ENCODE measurements around the gene HYAL4. TPM values are rescaled to one million over a fixed set of nuclear protein-coding genes. Genes with fewer than 3 reads are reported as not detected.
"Not testable (repeated sequence)": the region's sequence is repeated elsewhere in the genome, so short reads cannot be mapped to it uniquely, and the experiment has no call there.

HYAL4 gene
- total RNA-seq = not detected
- long read RNA-seq = 0 reads

DNA sequence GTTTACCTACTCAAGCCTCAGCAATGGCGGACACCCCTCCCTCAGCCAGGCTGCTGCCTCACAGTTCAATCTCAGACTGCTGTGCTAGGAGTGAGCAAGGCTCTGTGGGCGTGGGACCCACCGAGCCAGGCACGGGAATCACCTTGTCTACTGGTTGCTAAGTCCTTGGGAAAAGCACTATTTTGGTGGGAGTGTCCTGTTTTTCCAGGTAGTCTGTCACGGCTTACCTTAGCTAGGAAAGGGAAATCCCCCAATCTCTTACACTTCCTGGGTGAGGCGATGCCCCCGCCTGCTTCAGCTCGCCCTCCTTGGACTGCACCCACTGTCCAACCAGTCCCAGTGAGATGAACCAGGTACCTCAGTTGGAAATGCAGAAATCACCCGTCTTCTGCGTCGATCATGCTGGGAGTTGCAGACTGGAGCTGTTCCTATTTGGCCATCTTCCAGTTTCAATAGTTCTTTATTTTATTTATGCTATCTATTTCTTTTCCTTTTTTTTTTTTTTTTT lies at the start of gene HYAL4:
TSS of gene HYAL4 (plus strand) at position 458 of the 508 bp plus-strand sequence. CDS start 23,105 bp downstream, outside the sequence.
- ATAC-seq = no peak
- intact Hi-C loops (cut with DNase I) = no loop called here
- no peak for DNase-seq

DNA sequence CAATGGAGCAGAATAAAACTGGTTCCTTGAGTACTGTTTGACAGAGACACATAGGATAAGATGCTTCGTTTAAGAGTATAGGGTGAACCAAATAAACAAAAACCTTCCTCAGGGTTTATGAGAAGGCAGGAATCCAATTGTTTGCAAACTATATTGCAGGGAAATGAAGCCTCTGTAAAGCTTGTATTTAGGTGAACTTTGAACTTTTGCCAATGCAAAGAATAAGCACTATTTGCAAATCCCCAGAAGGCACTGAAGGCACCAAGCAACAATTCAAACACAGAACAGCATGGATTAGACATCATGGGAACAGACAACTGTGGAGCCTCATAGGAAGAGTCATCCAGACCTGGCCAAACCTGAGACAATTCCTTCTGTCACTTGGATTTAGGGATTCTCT lies 49.1 kb upstream of the HYAL4 start:
- DNase-seq (no peak), ATAC-seq (no peak)
- intact Hi-C loops (cut with DNase I) = loop anchor here (5.0 to 10.0 kb wide), 2 partner anchors 69 to 71 kb away; no protein-coding TSS in a partner anchor

DNA sequence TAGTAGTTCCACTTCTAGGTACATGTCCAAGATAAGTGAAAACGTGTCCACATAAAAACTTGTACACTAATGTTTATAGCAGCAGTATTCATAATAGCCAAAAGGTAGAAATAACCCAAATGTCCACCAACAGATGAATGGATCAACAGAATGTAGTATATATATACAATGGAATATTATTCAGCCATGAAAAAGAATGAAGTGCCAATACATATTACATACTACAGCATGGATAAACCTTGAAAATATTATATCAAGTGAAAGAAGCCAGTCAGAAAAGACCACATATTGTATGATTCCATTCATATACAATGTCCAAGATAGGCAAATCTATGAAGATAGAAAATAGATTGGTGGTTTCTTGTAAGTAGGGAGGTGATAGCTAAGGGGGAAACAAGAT lies 48.4 kb upstream of the HYAL4 start:
- DNase-seq (no peak), ATAC-seq (no peak)
- intact Hi-C loops (cut with DNase I) = loop anchor here (5.0 to 10.0 kb wide), 2 partner anchors 68 to 71 kb away; no protein-coding TSS in a partner anchor

DNA sequence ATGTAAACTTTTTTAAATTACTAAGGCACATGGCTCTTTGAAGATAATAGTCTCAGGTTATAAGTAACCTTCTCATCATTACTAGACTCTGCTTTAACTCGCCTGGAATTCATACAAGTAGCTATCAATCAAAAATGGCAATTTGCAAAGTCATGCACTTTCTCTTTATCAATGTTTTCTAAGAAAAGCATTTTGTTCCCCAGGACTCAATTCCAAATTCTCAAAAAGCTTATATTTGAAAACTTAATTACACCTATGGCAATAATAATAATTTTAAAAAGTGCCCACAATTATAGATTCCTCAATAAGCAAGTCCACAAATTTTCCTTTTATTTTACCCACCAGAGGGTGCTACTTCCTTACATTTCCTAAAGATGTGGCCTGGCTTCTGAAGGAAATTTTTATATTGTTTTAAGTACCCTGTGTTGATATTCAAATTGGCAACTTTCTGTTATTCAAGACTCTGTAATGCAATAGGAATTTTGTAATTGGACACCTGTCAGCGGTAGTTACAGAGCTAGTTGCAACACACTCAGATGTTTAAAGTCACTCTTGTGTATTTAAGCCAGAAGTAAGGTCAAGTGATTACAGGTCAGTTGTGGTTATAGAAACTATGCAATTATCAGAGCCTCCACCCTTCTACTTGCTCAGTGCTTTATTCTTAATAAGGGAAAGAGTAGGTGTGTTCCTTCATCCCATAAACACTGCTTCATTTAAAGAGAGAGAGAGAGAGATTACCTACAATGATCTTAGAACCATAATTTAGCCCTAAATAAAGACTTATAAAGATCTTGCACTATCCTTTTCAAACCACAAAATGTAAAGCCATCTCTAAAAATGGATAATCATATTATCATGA lies 47.1 kb upstream of the HYAL4 start:
- DNase-seq (no peak), ATAC-seq (peak; percentile 57 to 94)
- intact Hi-C loops (cut with DNase I) = loop anchor here (5.0 to 10.0 kb wide), 2 partner anchors 67 to 69 kb away; no protein-coding TSS in a partner anchor

- intact Hi-C loops (cut with DNase I) = loop anchor here (5.0 to 10.0 kb wide), 2 partner anchors 66 to 69 kb away; no protein-coding TSS in a partner anchor
- no peak for DNase-seq
- ATAC-seq = no peak
These were observed 46.3 kb upstream of the HYAL4 start for GRCh38 chr7:123798532-123799188.

DNA sequence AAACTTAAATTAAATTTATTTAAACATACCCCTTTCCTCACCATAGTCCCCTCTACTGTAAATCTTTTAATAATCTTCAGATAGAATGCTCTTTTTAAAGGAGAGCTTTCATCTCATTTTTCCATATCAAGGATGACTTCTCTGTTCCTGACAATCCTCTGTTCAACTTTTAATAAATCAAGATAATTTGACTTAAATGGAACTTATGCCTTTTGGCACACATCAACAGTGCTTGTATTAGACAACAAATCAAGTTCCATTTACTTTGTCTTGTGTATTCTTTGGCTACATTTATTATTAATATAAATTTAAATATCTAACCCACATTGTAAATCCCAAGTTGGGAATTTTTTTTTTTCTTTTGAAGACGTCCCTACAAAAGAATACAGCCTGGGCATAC lies 42.7 kb upstream of the HYAL4 start:
- no peak for ATAC-seq

DNA sequence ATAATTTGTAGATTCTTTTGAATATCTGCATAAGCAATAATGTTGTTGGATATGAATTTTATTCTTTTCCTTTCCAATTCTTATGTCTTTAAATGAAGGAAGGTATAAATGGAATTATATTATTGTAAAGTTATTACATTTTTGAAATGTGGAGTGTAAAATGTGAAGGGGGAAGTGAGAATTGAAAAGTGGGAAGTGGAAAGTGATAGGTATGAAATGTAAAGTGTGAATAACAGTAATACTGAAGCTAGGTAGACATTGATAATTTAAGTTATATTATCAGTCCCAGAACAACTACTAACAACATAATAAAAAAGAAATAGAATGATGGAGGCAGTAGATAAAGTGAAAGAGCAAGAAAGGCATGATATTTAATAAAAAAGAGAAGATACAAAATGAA lies 39.7 kb upstream of the HYAL4 start:
- no peak for DNase-seq
- no peak for ATAC-seq
- intact Hi-C loops (cut with DNase I) = no loop called here

More for the DNA sequence above, 42.7 kb upstream of the HYAL4 start:
- no peak for DNase-seq
- intact Hi-C loops (cut with DNase I) = no loop called here

GRCh38 chr7:123809471-123809870 lies 35.5 kb upstream of the HYAL4 start:
- no peak for ATAC-seq
- intact Hi-C loops (cut with DNase I) = no loop called here
- DNase-seq = no peak

- no peak for ATAC-seq
- intact Hi-C loops (cut with DNase I) = no loop called here
- no peak for DNase-seq
These were observed 33.9 kb upstream of the HYAL4 start for GRCh38 chr7:123811056-123811455.

- DNase-seq (no peak), ATAC-seq (no peak)
- intact Hi-C loops (cut with DNase I) = no loop called here
These were observed 28.1 kb upstream of the HYAL4 start for GRCh38 chr7:123816916-123817315.

DNA sequence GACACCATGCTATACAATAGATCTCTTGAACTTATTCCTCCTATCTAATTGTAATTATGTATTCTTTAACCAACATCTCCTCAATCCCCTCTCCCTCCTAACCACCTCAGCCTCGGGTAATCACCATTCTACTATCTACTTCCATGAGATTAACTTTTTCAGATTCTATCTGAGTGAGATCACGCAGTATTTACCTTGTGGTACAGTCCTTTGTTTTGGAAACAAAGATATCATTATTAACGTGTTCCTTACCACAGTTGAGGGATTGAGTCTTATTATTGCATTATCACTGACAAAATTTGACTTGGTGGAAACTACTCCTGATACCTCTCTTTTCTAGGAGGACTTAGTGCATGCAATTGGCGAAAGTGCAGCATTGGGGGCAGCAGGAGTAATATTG lies 26.0 kb upstream of the HYAL4 start:
- no peak for ATAC-seq
- no peak for DNase-seq
- intact Hi-C loops (cut with DNase I) = no loop called here

- ATAC-seq; DNase-seq; intact Hi-C loops (cut with DNase I): not testable (repeated sequence)
These were observed 25.2 kb upstream of the HYAL4 start for GRCh38 chr7:123819795-123820194.

DNA sequence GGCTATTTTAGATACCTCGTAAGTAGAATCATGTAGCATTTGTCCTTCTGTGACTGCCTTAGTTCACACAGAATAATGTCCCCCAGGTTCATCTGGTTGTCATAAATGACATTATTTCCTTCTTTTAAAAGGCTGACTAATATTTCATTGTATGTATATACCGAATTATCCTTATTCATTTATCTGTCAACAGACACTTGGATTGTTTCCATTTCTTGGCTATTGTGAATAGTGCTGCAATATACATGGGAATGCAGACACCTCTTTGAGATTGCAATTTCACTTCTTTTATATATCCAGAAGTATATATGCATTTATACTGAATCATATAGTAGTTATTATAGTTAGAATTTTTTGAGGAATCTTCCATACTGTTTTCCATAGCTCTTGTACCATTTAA lies 24.1 kb upstream of the HYAL4 start:
- intact Hi-C loops (cut with DNase I) = no loop called here
- ATAC-seq (no peak), DNase-seq (no peak)

- DNase-seq (no peak), ATAC-seq (no peak)
- intact Hi-C loops (cut with DNase I) = no loop called here
These were observed 23.6 kb upstream of the HYAL4 start for GRCh38 chr7:123821320-123821719.

- no peak for DNase-seq
These were observed 20.8 kb upstream of the HYAL4 start for GRCh38 chr7:123823898-123824753.

GRCh38 chr7:123824754-123825067 lies 20.3 kb upstream of the HYAL4 start:
- ATAC-seq (no peak), DNase-seq (no peak)
- intact Hi-C loops (cut with DNase I) = no loop called here

More at GRCh38 chr7:123823898-123824753, 20.8 kb upstream of the HYAL4 start:
- no peak for ATAC-seq
- intact Hi-C loops (cut with DNase I) = no loop called here

DNA sequence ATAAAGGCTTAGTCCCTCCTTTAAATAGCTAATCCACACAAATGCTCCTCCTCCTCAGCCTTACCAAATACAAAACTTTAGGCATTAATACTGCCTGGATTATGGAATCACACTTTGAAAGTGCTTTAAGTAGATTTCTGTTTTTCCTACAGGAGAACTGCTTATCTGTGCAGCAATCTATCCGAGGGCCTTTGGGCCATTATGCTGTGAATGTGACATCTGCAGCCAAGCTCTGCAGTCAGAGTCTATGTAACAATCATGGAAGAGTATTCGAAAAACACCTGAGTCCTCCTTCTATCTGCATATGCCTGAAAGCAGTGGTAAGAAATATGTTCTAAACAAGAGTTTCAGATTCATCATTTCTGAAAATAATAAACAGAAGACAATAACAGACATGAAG lies 16.2 kb upstream of the HYAL4 start:
- no peak for ATAC-seq
- intact Hi-C loops (cut with DNase I) = no loop called here
- no peak for DNase-seq

DNA sequence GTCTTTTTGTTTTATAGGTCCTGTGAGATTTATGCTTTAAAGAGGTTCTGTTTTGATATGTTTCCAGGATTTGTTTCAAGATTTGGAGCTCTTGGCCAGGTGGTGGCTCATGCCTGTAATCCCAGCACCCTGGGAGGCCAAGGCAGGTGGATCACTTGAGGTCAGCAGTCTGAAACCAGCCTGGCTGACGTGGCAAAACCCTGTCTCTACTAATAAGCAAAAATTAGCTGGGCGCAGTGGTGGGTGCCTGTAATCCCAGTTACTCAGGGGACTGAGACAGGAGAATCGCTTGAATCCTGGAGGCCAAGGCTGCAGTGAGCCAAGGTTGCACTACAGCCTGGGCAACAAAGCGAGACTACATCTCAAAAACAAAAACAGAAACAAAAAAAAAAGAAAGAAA lies 8.3 kb upstream of the HYAL4 start:
- DNase-seq = no peak
- intact Hi-C loops (cut with DNase I) = no loop called here

DNA sequence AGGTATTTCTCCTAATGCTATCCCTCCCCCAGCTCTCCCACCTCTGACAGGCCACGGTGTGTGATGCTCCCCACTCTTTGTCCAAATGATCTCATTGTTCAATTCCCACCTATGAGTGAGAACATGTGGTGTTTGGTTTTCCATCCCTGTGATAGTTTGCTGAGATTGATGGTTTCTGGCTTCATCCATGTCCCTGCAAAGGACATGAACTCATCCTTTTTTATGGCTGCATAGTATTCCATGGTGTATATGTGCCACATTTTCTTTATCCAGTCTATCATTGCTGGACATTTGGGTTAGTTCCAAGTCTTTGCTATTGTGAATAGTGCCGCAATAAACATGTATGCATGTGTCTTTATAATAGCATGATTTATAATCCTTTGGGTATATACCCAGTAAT lies 5.9 kb upstream of the HYAL4 start:
- DNase-seq; intact Hi-C loops (cut with DNase I); ATAC-seq: not testable (repeated sequence)

More for the DNA sequence above, 8.3 kb upstream of the HYAL4 start:
- no peak for ATAC-seq
